ENCODE data around the gene LMF2. TPM values are rescaled to one million over a fixed set of nuclear protein-coding genes. Genes with fewer than 3 reads are reported as not detected.

Gene LMF2
- total RNA-seq, 2 experiments from 2014 or later: 49.2 to 50.7 TPM

- intact Hi-C loops (cut with micrococcal nuclease; ENCODE audit: unreplicated experiment): loop anchor here (10.0 kb wide), 1 partner anchor 257 kb away; the partner anchor contains the start of gene TUBGCP6
- no peaks in the 10 kb centered on the region for H4K20me1 ChIP-seq (ENCODE audit: insufficient read depth, low read length)
- BruUV-seq (replicated peaks): no TSS peak
- H3K27ac ChIP-seq (ENCODE audit: low read depth, low read length, poor library complexity, severe bottlenecking): no peak overlapping the region
- peaks cover 3% of the 10 kb centered on the region; the same call in 1 of the 2 replicates for H3K79me2 ChIP-seq (ENCODE audit: insufficient read depth, low read depth, low read length)
- no peak overlapping the region for H3K4me2 ChIP-seq (ENCODE audit: low read length)
- TF ChIP-seq EZH2phosphoT487 (IDR thresholded peaks at IDR 0.05; ENCODE audit: borderline replicate concordance, low read depth, low read length): no peak
- TF ChIP-seq, protein P1, sequence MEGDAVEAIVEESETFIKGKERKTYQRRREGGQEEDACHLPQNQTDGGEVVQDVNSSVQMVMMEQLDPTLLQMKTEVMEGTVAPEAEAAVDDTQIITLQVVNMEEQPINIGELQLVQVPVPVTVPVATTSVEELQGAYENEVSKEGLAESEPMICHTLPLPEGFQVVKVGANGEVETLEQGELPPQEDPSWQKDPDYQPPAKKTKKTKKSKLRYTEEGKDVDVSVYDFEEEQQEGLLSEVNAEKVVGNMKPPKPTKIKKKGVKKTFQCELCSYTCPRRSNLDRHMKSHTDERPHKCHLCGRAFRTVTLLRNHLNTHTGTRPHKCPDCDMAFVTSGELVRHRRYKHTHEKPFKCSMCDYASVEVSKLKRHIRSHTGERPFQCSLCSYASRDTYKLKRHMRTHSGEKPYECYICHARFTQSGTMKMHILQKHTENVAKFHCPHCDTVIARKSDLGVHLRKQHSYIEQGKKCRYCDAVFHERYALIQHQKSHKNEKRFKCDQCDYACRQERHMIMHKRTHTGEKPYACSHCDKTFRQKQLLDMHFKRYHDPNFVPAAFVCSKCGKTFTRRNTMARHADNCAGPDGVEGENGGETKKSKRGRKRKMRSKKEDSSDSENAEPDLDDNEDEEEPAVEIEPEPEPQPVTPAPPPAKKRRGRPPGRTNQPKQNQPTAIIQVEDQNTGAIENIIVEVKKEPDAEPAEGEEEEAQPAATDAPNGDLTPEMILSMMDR (conservative IDR thresholded peaks at IDR 0.05; ENCODE audit: low read length): no peak
- H2AFZ ChIP-seq (ENCODE audit: low read length): no peak overlapping the region
- POLR2A ChIA-PET: no interaction called here
- H3K9me2 ChIP-seq (ENCODE audit: insufficient read depth, low read length): no peaks in the 10 kb centered on the region
- peaks cover 22% of the 10 kb centered on the region for H3K4me1 ChIP-seq (ENCODE audit: insufficient read depth, low read length, poor library complexity, severe bottlenecking)
- DNase-seq (ENCODE audit: low spot score): no peak
- H3K4me3 ChIP-seq (ENCODE audit: low read depth, low read length, poor library complexity, severe bottlenecking): no peak overlapping the region
- CTCF ChIA-PET (ENCODE audit: unreplicated experiment): no interaction called here
- H3K9me3 ChIP-seq (ENCODE audit: low read length): no peaks in the 10 kb centered on the region
- H3K36me3 ChIP-seq (ENCODE audit: insufficient read depth, low read length): peaks cover 20% of the 10 kb centered on the region; the same call in 1 of the 2 replicates
These were observed 5.4 kb downstream of the LMF2 start for GRCh38 chr22:50502096-50502495.

DNA sequence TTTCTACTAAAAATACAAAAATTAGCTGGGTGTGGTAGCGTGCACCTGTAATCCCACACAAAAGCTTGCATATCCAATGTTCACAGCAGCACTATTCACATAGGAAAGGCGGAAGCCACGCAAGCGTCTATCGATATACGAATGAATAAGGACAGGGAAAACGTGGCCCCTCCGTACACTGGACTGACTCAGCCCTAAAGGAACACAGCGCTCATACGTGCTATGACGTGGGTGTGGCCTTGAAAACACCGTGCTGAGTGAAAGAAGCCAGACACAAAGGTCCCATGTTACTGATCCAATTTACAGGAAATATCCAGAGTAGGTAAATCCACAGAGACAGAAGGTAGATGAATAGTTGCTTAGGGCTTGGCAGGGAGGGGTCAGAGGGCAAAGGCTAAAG lies 7.0 kb downstream of the LMF2 start:
- no peaks in the 10 kb centered on the region for H4K20me1 ChIP-seq (ENCODE audit: insufficient read depth, low read length)
- ChIA-PET CTCF (ENCODE audit: unreplicated experiment) (no interaction called here), POLR2A (interaction anchor here (0.6 to 0.7 kb wide), 2 partner anchors 12 to 35 kb away, joined by 3 to 8 read pairs; no protein-coding TSS in a partner anchor)
- no TSS peak for BruUV-seq (replicated peaks)
- no peaks in the 10 kb centered on the region for H3K9me3 ChIP-seq (ENCODE audit: low read length)
- TF ChIP-seq, protein P1 (conservative IDR thresholded peaks at IDR 0.05; ENCODE audit: low read length): no peak
- TF ChIP-seq EZH2phosphoT487 (IDR thresholded peaks at IDR 0.05; ENCODE audit: borderline replicate concordance, low read depth, low read length): no peak
- no peak overlapping the region for H3K27ac ChIP-seq (ENCODE audit: low read depth, low read length, poor library complexity, severe bottlenecking)
- no peak for DNase-seq (ENCODE audit: low spot score)
- H2AFZ ChIP-seq (ENCODE audit: low read length): no peak overlapping the region
- no peaks in the 10 kb centered on the region for H3K79me2 ChIP-seq (ENCODE audit: insufficient read depth, low read depth, low read length)
- H3K9me2 ChIP-seq (ENCODE audit: insufficient read depth, low read length): no peaks in the 10 kb centered on the region
- intact Hi-C loops (cut with micrococcal nuclease; ENCODE audit: unreplicated experiment): loop anchor here (10.0 kb wide), 1 partner anchor 256 kb away; the partner anchor contains the start of gene TUBGCP6
- H3K4me3 ChIP-seq (ENCODE audit: low read depth, low read length, poor library complexity, severe bottlenecking): no peak overlapping the region
- peaks cover 22% of the 10 kb centered on the region for H3K4me1 ChIP-seq (ENCODE audit: insufficient read depth, low read length, poor library complexity, severe bottlenecking)
- H3K36me3 ChIP-seq (ENCODE audit: insufficient read depth, low read length): peaks cover 16% of the 10 kb centered on the region; the same call in 1 of the 2 replicates
- no peak overlapping the region for H3K4me2 ChIP-seq (ENCODE audit: low read length)

DNA sequence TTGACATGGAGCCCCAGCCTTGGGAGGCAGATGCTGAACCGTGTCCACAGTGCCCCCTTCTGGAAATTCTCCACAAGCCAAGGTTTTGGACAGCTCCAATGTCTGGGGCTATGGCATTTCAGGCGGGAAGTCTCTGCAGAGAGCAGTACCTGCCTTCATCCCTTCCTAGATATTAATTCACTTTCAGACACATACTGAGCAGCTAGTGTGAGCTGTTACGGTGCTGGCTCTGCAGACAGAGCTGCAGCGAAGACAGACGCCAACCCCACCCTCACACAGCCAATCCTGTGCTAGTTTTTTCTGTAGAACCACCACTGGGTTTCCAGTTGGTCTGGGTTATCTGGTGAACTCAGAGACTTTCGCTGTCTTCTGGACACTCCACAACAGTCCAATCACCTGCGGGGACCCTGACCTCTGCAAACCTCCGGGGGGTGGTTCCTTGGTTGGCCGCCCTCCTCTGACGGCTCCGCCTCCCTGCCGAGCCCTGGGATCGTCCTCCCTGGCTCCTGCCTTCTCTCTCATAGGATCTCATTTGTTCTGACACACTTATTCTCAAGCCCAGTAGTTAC lies 9.1 kb downstream of the LMF2 start:
- no TSS peak for BruUV-seq (replicated peaks)
- Histone ChIP-seq H3K27ac (ENCODE audit: low read depth, low read length, poor library complexity, severe bottlenecking) (no peak overlapping the region), H3K36me3 (ENCODE audit: insufficient read depth, low read length) (peaks cover 5% of the 10 kb centered on the region; the same call in 1 of the 2 replicates), H3K9me3 (ENCODE audit: low read length) (no peaks in the 10 kb centered on the region), H3K4me3 (ENCODE audit: low read depth, low read length, poor library complexity, severe bottlenecking) (no peak overlapping the region), H3K4me1 (ENCODE audit: insufficient read depth, low read length, poor library complexity, severe bottlenecking) (peaks cover 22% of the 10 kb centered on the region), H2AFZ (ENCODE audit: low read length) (peak overlapping the region; percentile 46; the same call in 1 of the 2 replicates), H4K20me1 (ENCODE audit: insufficient read depth, low read length) (no peaks in the 10 kb centered on the region), H3K79me2 (ENCODE audit: insufficient read depth, low read depth, low read length) (no peaks in the 10 kb centered on the region), H3K4me2 (ENCODE audit: low read length) (peak overlapping the region; percentile 9; the same call in 1 of the 2 replicates), H3K9me2 (ENCODE audit: insufficient read depth, low read length) (no peaks in the 10 kb centered on the region)
- TF ChIP-seq, protein P1 (conservative IDR thresholded peaks at IDR 0.05; ENCODE audit: low read length): peak; percentile 89
- no peak for TF ChIP-seq EZH2phosphoT487 (IDR thresholded peaks at IDR 0.05; ENCODE audit: borderline replicate concordance, low read depth, low read length)
- ChIA-PET POLR2A (interaction anchor here (1.0 kb wide), 2 partner anchors 27 to 28 kb away, joined by 3 to 4 read pairs; no protein-coding TSS in a partner anchor), CTCF (ENCODE audit: unreplicated experiment) (interaction anchor here (0.6 to 1.4 kb wide), 3 partner anchors 25 to 164 kb away, joined by 4 to 6 read pairs (median 4); partner anchors contain the start of gene SCO2)
- intact Hi-C loops (cut with micrococcal nuclease; ENCODE audit: unreplicated experiment): loop anchor here (1.0 to 2.0 kb wide), 2 partner anchors 50 to 99 kb away; no protein-coding TSS in a partner anchor
- peak; percentile 80 for DNase-seq (ENCODE audit: low spot score)

All from OCI-LY7 (cell line).